SK-N-SH treated with all-trans-retinoic acid at 6 μM for 48 hours (cell line): ENCODE measurements around the gene KCNG1.

Source experiments
- ATAC-seq: fragments of 200-7000 bp; cut with Tn5 transposase; 3 replicates; pipeline ENCODE4 v1.9.1; 2020; ENCODE audit warnings: mild to moderate bottlenecking, moderate library complexity
- ARNTL ChIP-seq: fragments of 450-650 bp; formaldehyde crosslinking; IDR thresholded peaks from 2 replicates; pipeline ENCODE4 v1.5.0; 2020; ENCODE audit warnings: low read depth, mild to moderate bottlenecking, moderate library complexity, borderline replicate concordance
- BACH2 ChIP-seq: fragments of 250-450 bp; sonication (Bioruptor Pico); IDR thresholded peaks from 2 replicates; pipeline ENCODE4 v1.9.0; 2021; ENCODE audit warnings: mild to moderate bottlenecking, borderline replicate concordance
- CREB5 ChIP-seq: fragments of 250-450 bp; sonication (Bioruptor Pico); IDR thresholded peaks from 2 replicates; pipeline ENCODE4 v1.5.1; 2020; ENCODE audit warnings: low read depth, mild to moderate bottlenecking, moderate library complexity
- CSDC2 ChIP-seq: fragments of 250-450 bp; sonication (Bioruptor Pico); IDR thresholded peaks from 2 replicates; pipeline ENCODE4 v1.5.0; 2020; ENCODE audit warnings: mild to moderate bottlenecking, moderate library complexity
- ESRRG ChIP-seq: fragments of 250-450 bp; sonication (Bioruptor Pico); IDR thresholded peaks from 2 replicates; pipeline ENCODE4 v1.6.1; 2021; ENCODE audit warnings: mild to moderate bottlenecking
- GLIS3 ChIP-seq: fragments of 250-450 bp; sonication (Bioruptor Pico); IDR thresholded peaks from 2 replicates; pipeline ENCODE4 v1.5.0; 2020; ENCODE audit warnings: mild to moderate bottlenecking, moderate library complexity
- ISL1 ChIP-seq: fragments of 250-450 bp; sonication (Bioruptor Pico); IDR thresholded peaks from 2 replicates; pipeline ENCODE4 v2.1.2; 2022; ENCODE audit warnings: mild to moderate bottlenecking, moderate library complexity
- OSR1 ChIP-seq: fragments of 250-450 bp; sonication (Bioruptor Pico); IDR thresholded peaks from 2 replicates; pipeline ENCODE4 v1.8.0; 2022; ENCODE audit warnings: moderate library complexity, mild to moderate bottlenecking, inconsistent platforms
- PATZ1 ChIP-seq: fragments of 250-450 bp; sonication (Bioruptor Pico); IDR thresholded peaks from 2 replicates; pipeline ENCODE4 v1.8.0; 2020; ENCODE audit warnings: mild to moderate bottlenecking, moderate library complexity, borderline replicate concordance
- POU6F1 ChIP-seq: fragments of 250-450 bp; sonication (Bioruptor Pico); IDR thresholded peaks from 2 replicates; pipeline ENCODE4 v1.8.0; 2021; ENCODE audit warnings: low read depth, mild to moderate bottlenecking, moderate library complexity, borderline replicate concordance
- PPARA ChIP-seq: fragments of 250-450 bp; sonication (Bioruptor Pico); IDR thresholded peaks from 2 replicates; pipeline ENCODE4 v1.5.0; 2020; ENCODE audit warnings: mild to moderate bottlenecking, borderline replicate concordance
- RARB ChIP-seq: fragments of 250-450 bp; sonication (Bioruptor Pico); IDR thresholded peaks from 2 replicates; pipeline ENCODE4 v1.8.0; 2021; ENCODE audit warnings: mild to moderate bottlenecking, moderate library complexity
- SNAI2 ChIP-seq: fragments of 250-450 bp; sonication (Bioruptor Pico); IDR thresholded peaks from 2 replicates; pipeline ENCODE4 v1.5.0; 2020; ENCODE audit warnings: mild to moderate bottlenecking, moderate library complexity
- TCF4 ChIP-seq: fragments of 250-450 bp; sonication (Bioruptor Pico); IDR thresholded peaks from 2 replicates; pipeline ENCODE4 v1.8.0; 2021; ENCODE audit warnings: mild to moderate bottlenecking, moderate library complexity, borderline replicate concordance
- ZC3H10 ChIP-seq: fragments of 250-450 bp; sonication (Bioruptor Pico); IDR thresholded peaks from 2 replicates; pipeline ENCODE4 v1.5.1; 2021; ENCODE audit warnings: mild to moderate bottlenecking, moderate library complexity
- ZFP30 ChIP-seq: fragments of 450-650 bp; formaldehyde crosslinking; IDR thresholded peaks from 2 replicates; pipeline ENCODE4 v1.5.0; 2022; ENCODE audit warnings: mild to moderate bottlenecking, moderate library complexity
- ZNF565 ChIP-seq: fragments of 450-650 bp; formaldehyde crosslinking; conservative IDR thresholded peaks from 2 replicates; pipeline ENCODE4 v1.5.0; 2020; ENCODE audit warnings: low read depth, mild to moderate bottlenecking, moderate library complexity
- ZNF70 ChIP-seq: fragments of 450-650 bp; formaldehyde crosslinking; IDR thresholded peaks from 2 replicates; pipeline ENCODE4 v1.5.0; 2020; ENCODE audit warnings: mild to moderate bottlenecking, moderate library complexity
- ZNF8 ChIP-seq: fragments of 450-650 bp; formaldehyde crosslinking; IDR thresholded peaks from 2 replicates; pipeline ENCODE4 v1.5.0; 2020; ENCODE audit warnings: mild to moderate bottlenecking, moderate library complexity
- TF ChIP-seq, protein P1 (sequence below): fragments of 250-450 bp; sonication (Bioruptor Pico); IDR thresholded peaks from 2 replicates; pipeline ENCODE4 v1.5.0; 2020; ENCODE audit warnings: mild to moderate bottlenecking, moderate library complexity
- TF ChIP-seq, protein P2 (sequence below): fragments of 250-450 bp; sonication (Bioruptor Pico); IDR thresholded peaks from 2 replicates; pipeline ENCODE4 v1.5.1; 2021; ENCODE audit warnings: mild to moderate bottlenecking, moderate library complexity

Gene KCNG1

GRCh38 chr20:50969435-50969834 lies 53.5 kb downstream of the KCNG1 start:
- TF ChIP-seq ISL1 (CRISPR knock-in tag), result no peak
- no peak for TF ChIP-seq PATZ1 (CRISPR knock-in tag)
- TF ChIP-seq TCF4, result no peak
- TF ChIP-seq, all 23 proteins: peak for 0
- no peak for ATAC-seq

- ATAC-seq, result no peak
- TF ChIP-seq ZFP30 (CRISPR knock-in tag) (no peak), ZC3H10 (CRISPR knock-in tag) (no peak), CSDC2 (CRISPR knock-in tag) (no peak), ISL1 (CRISPR knock-in tag) (no peak), OSR1 (CRISPR knock-in tag) (no peak), GLIS3 (no peak), ARNTL (no peak), PPARA (CRISPR knock-in tag) (no peak), ZNF8 (no peak), PATZ1 (CRISPR knock-in tag) (no peak), SNAI2 (no peak), POU6F1 (CRISPR knock-in tag) (no peak), CREB5 (CRISPR knock-in tag) (no peak), RARB (CRISPR knock-in tag) (no peak), BACH2 (no peak), ESRRG (CRISPR knock-in tag) (no peak), TCF4 (no peak), ZNF565 (CRISPR knock-in tag) (no peak)
- TF ChIP-seq, protein P1, sequence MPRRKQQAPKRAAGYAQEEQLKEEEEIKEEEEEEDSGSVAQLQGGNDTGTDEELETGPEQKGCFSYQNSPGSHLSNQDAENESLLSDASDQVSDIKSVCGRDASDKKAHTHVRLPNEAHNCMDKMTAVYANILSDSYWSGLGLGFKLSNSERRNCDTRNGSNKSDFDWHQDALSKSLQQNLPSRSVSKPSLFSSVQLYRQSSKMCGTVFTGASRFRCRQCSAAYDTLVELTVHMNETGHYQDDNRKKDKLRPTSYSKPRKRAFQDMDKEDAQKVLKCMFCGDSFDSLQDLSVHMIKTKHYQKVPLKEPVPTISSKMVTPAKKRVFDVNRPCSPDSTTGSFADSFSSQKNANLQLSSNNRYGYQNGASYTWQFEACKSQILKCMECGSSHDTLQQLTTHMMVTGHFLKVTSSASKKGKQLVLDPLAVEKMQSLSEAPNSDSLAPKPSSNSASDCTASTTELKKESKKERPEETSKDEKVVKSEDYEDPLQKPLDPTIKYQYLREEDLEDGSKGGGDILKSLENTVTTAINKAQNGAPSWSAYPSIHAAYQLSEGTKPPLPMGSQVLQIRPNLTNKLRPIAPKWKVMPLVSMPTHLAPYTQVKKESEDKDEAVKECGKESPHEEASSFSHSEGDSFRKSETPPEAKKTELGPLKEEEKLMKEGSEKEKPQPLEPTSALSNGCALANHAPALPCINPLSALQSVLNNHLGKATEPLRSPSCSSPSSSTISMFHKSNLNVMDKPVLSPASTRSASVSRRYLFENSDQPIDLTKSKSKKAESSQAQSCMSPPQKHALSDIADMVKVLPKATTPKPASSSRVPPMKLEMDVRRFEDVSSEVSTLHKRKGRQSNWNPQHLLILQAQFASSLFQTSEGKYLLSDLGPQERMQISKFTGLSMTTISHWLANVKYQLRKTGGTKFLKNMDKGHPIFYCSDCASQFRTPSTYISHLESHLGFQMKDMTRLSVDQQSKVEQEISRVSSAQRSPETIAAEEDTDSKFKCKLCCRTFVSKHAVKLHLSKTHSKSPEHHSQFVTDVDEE (CRISPR knock-in tag), result no peak
- TF ChIP-seq, protein P2, sequence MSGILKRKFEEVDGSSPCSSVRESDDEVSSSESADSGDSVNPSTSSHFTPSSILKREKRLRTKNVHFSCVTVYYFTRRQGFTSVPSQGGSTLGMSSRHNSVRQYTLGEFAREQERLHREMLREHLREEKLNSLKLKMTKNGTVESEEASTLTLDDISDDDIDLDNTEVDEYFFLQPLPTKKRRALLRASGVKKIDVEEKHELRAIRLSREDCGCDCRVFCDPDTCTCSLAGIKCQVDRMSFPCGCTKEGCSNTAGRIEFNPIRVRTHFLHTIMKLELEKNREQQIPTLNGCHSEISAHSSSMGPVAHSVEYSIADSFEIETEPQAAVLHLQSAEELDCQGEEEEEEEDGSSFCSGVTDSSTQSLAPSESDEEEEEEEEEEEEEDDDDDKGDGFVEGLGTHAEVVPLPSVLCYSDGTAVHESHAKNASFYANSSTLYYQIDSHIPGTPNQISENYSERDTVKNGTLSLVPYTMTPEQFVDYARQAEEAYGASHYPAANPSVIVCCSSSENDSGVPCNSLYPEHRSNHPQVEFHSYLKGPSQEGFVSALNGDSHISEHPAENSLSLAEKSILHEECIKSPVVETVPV (CRISPR knock-in tag), result no peak
These were observed 54.6 kb downstream of the KCNG1 start for GRCh38 chr20:50968289-50968688.

GRCh38 chr20:50967586-50967985 lies 55.3 kb downstream of the KCNG1 start:
- ATAC-seq, result no peak
- no peak for TF ChIP-seq POU6F1 (CRISPR knock-in tag)
- TF ChIP-seq, protein P1 (CRISPR knock-in tag), result no peak
- no peak for TF ChIP-seq OSR1 (CRISPR knock-in tag)
- TF ChIP-seq ARNTL, result no peak
- no peak for TF ChIP-seq RARB (CRISPR knock-in tag)
- TF ChIP-seq ZNF8, result no peak
- no peak for TF ChIP-seq CSDC2 (CRISPR knock-in tag)
- TF ChIP-seq ZNF70 (CRISPR knock-in tag), result no peak
- no peak for TF ChIP-seq ESRRG (CRISPR knock-in tag)
- TF ChIP-seq GLIS3, result no peak
- no peak for TF ChIP-seq ISL1 (CRISPR knock-in tag)
